NCI-H2196 (cell line): Measurements from ENCODE around the gene FCGR3A.
"Not testable (repeated sequence)": the region's sequence is repeated elsewhere in the genome, so short reads cannot be mapped to it uniquely, and the experiment has no call there.

Experiments
- DNase-seq: peaks from one replicate; lab custom pipeline; 2025; ENCODE audit not compliant: unreplicated experiment; lab: John Stamatoyannopoulos, UW

The FCGR3A gene

DNA sequence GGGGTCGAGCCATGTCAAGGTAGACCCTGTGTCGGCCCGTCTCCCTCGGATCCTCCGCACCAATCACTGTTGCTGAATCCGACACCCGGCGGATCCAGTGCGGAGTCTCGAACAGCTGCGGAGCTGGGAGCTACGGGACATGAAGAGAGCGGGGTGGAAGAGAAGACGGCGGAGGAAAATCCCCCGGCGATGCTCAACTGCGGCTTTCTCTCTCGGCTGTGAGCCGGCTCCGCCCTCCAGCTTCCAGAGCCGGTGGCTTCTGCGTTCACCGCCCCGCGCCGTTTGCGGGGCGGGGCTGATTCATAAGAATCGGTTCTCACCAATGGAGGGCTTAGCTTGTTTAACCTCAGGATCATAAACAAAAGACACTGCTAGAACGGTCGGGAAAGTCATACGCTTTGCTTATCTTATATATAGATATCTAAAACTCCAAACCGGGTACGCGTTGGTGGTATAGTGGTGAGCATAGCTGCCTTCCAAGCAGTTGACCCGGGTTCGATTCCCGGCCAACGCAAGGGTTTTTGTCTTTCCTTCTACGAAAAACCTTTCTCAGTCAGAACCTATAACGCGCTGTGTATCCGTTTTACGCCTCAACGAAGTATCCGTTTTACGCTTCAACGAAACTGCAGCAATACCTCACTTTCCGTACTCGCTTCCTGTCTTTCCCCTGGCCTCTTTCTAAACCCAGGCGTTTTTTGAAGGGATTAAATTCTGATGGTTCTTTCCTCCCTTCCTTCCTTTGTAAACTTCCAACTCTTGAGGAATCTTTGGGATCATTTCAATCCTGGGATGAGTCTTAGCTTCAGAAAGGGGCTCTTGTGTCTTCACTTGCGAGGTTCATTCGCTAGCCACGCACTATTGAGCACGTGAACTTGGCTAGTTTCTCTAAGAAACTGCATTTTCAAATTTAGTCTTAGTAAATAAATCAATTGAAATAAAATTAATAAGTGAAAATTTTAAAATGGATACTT lies 18.7 kb downstream of the FCGR3A start:
- peak; percentile 95 for DNase-seq

DNA sequence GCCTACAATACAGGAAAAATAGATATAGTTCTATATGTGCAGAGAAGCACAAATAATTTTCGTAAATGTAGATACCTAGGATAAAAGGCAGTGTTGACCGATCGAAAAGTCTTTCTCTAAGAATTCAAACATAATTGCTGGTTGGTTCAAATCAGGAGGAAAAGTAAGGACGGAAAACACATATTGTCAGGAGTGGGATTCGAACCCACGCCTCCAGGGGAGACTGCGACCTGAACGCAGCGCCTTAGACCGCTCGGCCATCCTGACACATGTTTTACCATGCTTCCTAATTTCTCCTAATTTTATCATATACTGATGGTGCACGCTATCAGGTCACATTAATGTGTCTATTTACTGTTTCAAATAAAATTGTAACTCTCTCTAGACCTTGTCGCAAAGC lies 19.5 kb downstream of the FCGR3A start:
- peak; percentile 24 for DNase-seq

DNA sequence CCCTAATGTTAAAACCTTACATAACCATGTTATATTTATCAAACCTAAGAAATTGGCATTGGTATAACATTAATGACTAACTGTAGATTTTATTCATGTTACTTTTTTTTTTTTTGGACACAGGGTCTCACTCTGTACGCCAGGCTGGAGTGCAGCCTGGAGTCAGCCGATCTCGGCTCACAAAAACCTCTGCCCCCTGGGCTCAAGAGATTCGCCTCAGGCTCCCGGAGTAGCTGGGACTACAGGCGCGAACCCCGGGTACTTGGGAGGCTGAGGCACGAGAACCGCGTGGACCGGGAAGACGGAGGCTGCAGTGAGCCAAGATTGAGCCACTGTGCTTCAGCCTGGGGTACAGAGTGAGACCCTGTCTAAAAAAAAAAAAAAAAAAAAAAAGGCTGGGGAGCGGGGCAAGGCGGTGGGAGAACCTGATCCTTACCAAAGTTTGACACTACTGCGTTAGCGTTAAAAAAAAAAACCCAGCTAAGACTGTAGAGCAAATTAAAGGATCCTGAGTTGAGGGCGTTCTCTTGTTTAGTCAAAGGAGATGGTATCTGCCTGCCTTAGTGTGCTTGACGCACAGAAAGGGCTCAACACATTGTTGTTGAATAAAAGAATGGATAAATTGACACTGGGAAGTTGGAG lies 20.0 kb downstream of the FCGR3A start:
- DNase-seq: not testable (repeated sequence)

DNA sequence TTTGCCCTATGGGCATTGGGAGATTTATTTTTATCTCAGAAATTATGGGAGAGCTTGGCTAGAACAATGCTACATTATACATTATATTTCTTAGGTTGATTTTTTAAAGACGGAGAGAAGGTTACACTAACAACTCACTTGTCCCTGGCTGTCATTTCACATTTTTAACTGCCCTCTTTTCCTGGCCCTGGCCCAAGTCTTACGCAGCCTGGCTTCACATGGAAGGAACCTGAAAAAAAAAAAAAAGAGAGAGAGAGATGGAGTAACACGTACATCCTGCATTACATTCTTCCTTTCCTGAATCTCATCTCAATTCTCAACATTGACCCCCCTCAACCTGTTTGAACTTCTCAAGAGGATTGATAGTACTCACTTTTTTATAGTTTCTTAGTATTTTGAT lies 21.1 kb downstream of the FCGR3A start:
- not testable (repeated sequence) for DNase-seq

DNA sequence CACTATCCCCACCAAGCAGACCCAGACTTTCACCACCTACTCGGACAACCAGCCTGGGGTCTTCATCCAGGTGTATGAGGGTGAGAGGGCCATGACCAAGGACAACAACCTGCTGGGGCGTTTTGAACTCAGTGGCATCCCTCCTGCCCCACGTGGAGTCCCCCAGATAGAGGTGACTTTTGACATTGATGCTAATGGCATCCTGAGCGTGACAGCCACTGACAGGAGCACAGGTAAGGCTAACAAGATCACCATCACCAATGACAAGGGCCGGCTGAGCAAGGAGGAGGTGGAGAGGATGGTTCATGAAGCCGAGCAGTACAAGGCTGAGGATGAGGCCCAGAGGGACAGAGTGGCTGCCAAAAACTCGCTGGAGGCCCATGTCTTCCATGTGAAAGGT lies 23.7 kb downstream of the FCGR3A start:
- DNase-seq: not testable (repeated sequence)

DNA sequence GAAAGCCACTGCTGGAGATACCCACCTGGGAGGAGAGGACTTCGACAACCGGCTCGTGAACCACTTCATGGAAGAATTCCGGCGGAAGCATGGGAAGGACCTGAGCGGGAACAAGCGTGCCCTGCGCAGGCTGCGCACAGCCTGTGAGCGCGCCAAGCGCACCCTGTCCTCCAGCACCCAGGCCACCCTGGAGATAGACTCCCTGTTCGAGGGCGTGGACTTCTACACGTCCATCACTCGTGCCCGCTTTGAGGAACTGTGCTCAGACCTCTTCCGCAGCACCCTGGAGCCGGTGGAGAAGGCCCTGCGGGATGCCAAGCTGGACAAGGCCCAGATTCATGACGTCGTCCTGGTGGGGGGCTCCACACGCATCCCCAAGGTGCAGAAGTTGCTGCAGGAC lies 24.3 kb downstream of the FCGR3A start:
- DNase-seq: not testable (repeated sequence)

DNA sequence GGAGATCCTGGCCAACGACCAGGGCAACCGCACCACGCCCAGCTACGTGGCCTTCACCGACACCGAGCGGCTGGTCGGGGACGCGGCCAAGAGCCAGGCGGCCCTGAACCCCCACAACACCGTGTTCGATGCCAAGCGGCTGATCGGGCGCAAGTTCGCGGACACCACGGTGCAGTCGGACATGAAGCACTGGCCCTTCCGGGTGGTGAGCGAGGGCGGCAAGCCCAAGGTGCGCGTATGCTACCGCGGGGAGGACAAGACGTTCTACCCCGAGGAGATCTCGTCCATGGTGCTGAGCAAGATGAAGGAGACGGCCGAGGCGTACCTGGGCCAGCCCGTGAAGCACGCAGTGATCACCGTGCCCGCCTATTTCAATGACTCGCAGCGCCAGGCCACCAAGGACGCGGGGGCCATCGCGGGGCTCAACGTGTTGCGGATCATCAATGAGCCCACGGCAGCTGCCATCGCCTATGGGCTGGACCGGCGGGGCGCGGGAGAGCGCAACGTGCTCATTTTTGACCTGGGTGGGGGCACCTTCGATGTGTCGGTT lies 24.8 kb downstream of the FCGR3A start:
- not testable (repeated sequence) for DNase-seq

DNA sequence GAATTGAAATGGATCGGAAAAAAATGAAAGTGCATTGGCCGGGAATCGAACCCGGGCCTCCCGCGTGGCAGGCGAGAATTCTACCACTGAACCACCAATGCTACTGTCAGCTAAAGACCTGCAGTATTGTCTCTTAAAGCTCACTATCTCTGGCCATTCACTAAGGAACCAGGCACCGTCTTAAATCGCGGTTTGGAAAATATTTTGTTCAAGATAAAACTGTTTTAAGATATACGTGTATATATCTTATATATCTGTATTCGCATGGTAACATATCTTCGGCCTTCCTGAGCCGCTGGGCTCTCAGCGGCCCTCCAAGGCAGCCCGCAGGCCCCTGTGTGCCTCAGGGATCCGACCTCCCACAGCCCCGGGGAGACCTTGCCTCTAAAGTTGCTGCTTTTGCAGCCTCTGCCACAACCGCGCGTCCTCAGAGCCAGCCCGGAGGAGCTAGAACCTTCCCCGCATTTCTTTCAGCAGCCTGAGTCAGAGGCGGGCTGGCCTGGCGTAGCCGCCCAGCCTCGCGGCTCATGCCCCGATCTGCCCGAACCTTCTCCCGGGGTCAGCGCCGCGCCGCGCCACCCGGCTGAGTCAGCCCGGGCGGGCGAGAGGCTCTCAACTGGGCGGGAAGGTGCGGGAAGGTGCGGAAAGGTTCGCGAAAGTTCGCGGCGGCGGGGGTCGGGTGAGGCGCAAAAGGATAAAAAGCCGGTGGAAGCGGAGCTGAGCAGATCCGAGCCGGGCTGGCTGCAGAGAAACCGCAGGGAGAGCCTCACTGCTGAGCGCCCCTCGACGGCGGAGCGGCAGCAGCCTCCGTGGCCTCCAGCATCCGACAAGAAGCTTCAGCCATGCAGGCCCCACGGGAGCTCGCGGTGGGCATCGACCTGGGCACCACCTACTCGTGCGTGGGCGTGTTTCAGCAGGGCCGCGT lies 25.5 kb downstream of the FCGR3A start, which contains the start of gene HSPA6:
Gene HSPA6 (plus strand): TSS at position 724 of the 925 bp plus-strand sequence. CDS start 119 bp downstream, at position 843.
- peak; percentile 61 for DNase-seq

DNA sequence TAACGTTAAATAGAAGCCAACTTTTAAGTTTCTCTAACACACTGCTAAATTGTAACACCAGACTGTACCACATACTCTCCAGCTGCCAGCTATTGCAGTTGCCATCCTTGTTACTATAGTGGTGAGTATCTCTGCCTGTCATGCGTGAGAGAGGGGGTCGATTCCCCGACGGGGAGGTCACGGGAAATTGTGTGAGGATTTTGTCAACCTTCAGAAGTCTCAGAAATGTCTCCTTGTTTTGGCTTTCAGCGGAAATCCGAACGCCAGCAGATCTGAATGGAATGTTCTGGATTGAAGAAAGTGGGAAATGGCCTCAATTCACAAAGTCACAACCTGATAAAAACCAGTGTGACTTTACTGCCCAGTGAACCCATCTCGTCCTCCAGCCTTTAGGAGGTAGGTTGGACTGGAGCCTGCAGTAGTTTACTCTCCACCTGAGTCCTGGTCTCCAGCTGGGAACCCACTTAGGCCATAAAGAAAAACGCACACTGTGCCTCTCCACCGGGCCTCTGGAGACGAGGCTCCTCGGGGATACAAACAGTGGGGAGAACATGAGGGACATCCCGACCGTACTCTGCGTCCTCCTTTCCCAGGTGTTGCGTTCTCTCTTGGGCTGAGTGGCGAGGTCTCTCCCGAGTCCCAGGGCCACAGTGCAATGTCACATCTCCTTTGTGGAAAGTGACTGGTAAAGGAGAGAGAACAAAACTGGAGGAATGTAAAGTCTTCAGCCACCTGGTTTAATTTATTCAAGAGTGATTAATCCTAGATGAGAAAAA lies 26.4 kb downstream of the FCGR3A start:
- DNase-seq: not testable (repeated sequence)

DNA sequence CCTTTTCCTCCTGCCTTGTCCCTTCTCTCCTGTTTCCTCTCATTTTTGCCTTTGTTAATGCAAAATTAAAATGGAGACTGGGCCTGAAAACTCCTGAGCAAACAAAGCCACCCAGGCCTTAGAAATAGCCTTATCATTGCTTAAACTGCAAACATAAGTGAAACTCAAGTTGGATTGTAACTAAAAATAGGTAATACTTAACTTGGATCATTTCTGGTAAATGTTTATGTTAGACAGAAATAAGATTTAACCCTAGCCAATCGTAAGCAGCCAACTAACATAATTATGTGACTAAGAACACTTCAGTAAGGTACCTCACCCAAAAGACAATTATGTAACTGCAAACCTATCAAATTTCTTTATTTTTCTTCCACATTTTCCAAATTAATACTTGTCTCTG lies 35.7 kb downstream of the FCGR3A start:
- DNase-seq: not testable (repeated sequence)

DNA sequence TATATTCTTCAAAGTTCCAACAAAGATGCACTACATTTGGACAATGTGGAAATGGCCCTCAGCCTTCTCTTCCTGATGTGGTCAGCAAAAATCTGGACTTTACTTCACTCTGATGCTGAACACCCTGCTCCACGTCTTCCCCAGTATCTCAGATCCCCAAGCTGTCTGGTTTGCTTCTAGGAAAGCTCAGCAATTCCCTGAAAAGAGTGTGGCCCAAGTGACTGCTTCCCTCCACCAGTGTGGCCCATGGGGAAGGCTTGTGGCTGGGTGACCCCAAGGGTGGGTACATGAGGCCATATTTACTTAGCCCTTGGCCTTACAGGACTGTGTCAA lies 36.2 kb downstream of the FCGR3A start:
- DNase-seq: not testable (repeated sequence)

DNA sequence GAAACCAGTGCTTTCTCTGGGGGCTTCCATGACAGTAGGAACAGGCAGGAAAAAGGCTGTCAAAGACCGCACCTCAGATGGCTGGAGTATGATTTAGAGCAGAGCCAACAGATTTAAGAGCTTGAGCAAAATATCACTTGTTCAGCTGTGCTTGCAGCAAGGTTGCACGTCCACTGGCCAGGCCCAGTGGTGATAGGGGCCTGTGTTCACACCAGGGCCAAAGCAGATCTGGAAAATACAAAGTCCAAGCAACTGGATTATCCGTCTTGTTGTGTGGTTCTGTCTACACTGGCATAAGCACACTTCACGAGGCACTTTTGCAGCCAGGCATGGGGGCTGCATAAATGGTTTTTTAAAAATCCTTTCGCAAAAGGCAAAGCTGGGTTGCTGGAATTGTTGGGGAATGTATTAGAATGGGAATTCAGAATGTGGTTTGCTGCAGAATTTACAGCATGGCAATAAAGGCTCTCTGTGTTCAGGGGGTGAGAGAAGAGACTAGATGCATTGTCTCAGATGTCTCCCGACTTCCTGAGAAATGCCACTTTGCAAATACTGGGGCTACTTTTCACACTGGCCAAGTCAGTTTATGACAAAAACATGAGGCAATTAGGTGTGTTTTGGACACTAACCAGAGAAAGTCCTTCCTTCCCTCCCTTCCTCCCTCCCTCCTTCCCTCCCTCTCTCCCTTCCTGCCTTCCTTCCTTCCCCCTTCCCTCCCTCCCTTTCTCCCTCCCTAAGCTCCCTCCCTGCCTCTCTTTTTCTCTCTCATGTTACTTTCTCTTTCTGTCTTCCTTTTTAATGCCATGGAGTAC lies 36.8 kb downstream of the FCGR3A start:
- not testable (repeated sequence) for DNase-seq

DNA sequence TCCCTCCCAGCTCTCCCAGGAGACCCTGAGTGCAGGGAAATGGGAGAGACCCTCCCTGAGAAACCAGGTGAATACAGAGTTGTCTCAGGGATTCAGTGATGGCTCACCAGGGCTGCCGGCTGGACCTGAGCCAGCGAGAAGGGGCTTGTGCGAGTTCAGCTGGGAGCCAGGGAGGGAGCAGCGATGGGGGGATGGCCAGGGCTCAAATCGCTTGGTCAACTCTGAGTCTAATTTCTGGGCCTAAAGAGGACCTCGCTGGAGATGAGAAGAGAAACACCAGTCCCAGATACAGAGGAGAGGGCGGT lies 37.9 kb downstream of the FCGR3A start:
- no peak for DNase-seq

DNA sequence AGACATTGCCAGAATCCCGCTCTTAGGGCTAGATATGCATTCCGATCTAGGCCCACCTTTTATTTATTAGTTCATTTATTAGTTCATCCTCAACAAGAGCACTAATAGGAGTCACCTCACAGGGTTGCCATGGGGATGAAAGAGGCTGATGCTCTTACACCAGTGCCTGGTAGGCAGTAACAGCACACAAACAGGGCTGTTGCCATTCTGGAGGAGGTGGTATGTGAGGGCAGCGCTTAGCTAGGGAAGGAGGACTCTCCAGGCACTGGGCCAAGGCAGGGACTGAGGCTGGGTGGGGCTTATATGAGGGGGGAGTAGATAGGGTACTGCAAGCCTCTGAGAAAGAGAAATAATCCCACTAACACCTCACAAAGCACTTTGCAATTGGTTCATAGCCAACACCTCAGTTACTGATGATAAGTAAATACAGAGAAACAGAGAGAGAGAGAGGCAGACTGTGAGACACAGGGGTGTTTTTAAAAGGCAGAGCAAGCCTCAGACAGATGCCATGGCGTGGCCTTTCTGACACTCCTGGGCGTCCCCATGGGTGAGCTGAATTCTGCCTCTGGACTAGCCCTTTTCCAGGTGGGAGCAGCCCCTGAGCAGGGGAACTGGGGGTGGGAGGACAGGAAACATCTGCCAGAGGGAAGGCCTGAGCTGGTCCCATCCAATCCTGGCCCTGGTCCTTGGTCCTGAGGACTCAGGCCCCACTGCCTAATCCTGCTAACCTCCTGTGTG lies 38.4 kb downstream of the FCGR3A start:
- no peak for DNase-seq

DNA sequence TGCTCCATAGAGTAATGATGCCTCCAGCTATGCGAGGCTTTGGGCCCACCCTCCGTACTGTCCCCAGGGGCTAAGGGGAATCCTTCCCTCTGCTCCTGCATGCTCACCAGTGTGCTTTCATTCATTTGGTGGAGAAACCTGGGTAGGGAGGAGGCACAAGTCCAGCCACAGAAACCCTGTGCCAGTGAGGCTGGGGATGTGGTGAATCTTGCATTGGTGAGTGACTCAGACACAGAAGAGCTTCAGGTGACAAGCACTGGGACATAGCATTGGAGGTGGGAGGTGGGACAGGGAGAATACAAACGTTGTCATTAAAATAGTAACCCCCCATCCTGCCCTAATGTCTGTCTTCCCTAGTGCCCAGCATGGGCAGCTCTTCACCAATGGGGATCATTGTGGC lies 39.1 kb downstream of the FCGR3A start:
- no peak for DNase-seq

DNA sequence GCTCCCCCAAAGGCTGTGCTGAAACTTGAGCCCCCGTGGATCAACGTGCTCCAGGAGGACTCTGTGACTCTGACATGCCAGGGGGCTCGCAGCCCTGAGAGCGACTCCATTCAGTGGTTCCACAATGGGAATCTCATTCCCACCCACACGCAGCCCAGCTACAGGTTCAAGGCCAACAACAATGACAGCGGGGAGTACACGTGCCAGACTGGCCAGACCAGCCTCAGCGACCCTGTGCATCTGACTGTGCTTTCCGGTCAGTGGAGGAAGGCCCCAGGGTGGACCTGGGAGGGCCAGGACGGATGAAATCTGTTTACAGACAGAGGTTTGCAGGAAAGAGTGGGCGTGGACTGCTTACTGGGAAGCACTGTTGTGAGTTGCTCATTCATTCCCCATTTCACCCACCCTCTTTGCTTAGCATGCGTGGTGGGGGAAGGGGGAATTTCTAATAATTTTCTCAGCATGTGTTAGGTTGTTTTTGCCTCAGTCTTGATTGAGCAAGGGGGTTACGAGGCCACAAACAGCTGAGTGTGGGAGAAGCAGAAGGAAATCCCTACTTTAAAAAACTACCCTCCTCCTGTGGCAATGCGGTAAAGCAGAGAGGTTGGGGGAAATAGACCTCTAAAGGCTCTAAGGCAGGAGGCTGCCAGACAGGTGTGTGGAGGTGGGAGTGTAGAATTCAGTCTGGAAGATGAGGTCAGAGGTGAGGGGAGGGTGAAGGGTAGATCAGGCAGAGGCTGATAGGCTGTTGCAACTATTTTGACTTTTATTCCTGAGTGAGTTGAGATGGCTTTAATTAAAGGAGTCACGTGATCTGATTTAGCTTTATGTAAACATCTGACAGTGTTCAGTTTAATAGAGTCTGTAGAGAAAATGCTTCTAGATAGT lies 43.0 kb downstream of the FCGR3A start:
- no peak for DNase-seq

DNA sequence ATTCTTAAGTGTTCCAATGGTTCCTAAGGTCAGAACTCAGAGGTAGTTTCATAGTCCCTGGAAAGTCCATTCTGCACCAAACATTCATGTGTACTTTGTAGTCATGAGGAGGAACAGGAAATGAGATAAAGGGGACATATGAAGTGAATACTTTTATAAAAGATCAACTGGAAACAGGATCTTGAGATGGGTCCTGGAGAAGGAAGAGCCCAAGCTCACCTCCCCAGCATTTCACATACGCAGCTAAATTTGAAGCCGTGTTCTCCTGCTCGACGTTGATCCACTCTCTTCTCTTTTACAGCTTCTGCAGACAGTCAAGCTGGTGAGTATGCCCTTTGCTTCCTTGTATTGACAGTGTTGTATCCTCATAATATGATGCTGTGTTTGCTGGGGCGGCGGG lies 43.9 kb downstream of the FCGR3A start:
- no peak for DNase-seq

DNA sequence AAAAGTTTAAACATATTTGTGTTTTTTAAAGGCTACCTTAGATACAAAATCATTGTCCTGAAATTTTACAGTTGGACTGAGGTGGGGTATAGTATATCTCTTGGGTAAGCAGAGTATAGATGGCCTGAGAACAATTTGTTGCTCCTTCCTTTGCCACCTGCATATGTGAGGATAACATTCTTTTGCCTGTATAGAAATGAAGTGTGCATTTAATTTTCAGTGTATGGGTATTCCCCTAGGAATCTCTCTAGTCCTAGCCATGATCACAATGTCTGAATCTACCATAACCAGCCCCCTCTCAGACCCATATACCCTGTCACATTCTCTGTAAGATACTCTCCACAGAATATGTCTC lies 46.2 kb downstream of the FCGR3A start:
- DNase-seq: no peak
